T-helper 2 cell (primary cell): ENCODE measurements around the gene UBE2J2.
A peak's percentile ranks its signal among the peaks of the same experiment; 100 is the strongest.

ENCODE experiments used
- DNase-seq, 5 experiments: peaks; one replicate each; pipeline versions ENCODE4 v3.0.0 to v3.0.0-alpha.2; 2012 to 2022

Gene UBE2J2

GRCh38 chr1:1239227-1239613, 34.4 kb downstream of the UBE2J2 start:
- no peak for DNase-seq

GRCh38 chr1:1238702-1239178, 34.9 kb downstream of the UBE2J2 start:
- DNase-seq = no peak

- no peak for DNase-seq
Observed at GRCh38 chr1:1237874-1238701, 35.6 kb downstream of the UBE2J2 start.

- DNase-seq = no peak
Observed at GRCh38 chr1:1236945-1237873, 36.4 kb downstream of the UBE2J2 start.

GRCh38 chr1:1236176-1236763, 37.4 kb downstream of the UBE2J2 start:
- DNase-seq = no peak

- no peak for DNase-seq
Observed at GRCh38 chr1:1235016-1235744, 38.5 kb downstream of the UBE2J2 start.

GRCh38 chr1:1234180-1234808, 39.4 kb downstream of the UBE2J2 start:
- no peak for DNase-seq

- DNase-seq = no peak
Observed at GRCh38 chr1:1233567-1233892, 40.1 kb downstream of the UBE2J2 start.

- DNase-seq = no peak
Observed at GRCh38 chr1:1232796-1233566, 40.7 kb downstream of the UBE2J2 start.

- DNase-seq = no peak
Observed at GRCh38 chr1:1232208-1232795, 41.4 kb downstream of the UBE2J2 start, which contains the start of gene B3GALT6. TSS of gene B3GALT6 (plus strand) at chr1:1232237. CDS start at chr1:1232279, 42 bp downstream.

- peak; percentile 94 to 99 (median 95) for DNase-seq
Observed at GRCh38 chr1:1231400-1232207, 42.0 kb downstream of the UBE2J2 start, which contains the start of gene SDF4. TSS of gene SDF4 (minus strand) at chr1:1232001. CDS start at chr1:1228772, 3,229 bp downstream.

GRCh38 chr1:1230656-1231399, 42.8 kb downstream of the UBE2J2 start:
- DNase-seq = no peak

- no peak for DNase-seq
Observed at GRCh38 chr1:1229770-1230169, 43.9 kb downstream of the UBE2J2 start.

GRCh38 chr1:1228596-1229321, 44.9 kb downstream of the UBE2J2 start:
- DNase-seq = no peak

- DNase-seq = no peak
Observed at GRCh38 chr1:1228187-1228586, 45.5 kb downstream of the UBE2J2 start.

GRCh38 chr1:1227386-1227785, 46.3 kb downstream of the UBE2J2 start:
- no peak for DNase-seq

- no peak for DNase-seq
Observed at GRCh38 chr1:1226566-1227362, 46.9 kb downstream of the UBE2J2 start.
